Stimulated activated CD8-positive, alpha-beta memory T cell treated with anti-CD3 and anti-CD28 coated beads, Interleukin-2, amount 100 ng/mL, for 48 hours (primary cell): ENCODE measurements around the gene CIROP.

Source experiments
- DNase-seq, 2 donors: peaks; one replicate each; pipeline ENCODE4 v3.0.0-alpha.2; 2020; ENCODE audit warnings: low read depth in 2 of 2

Gene CIROP

DNA sequence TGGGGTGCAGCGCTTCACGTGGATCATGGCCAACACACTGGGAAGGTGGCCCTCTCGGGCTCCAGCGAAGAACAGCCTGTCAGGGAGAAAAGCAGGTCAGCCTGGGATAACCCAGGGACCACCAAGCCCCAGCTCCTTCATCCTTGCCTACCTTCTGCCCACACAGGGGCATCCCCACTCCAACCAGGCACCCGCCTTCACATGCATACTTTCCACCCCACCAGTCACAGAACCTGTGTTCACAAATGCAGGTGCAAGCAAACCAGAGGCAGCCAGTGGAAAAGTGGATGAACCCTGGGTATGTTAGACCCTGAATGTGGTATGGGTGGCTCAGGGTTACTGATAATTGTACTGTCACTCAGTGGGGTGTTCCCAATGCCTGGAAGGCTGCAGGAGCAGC, 26.7 kb upstream of the CIROP start:
- no peak for DNase-seq

GRCh38 chr14:23130871-23131270, 26.1 kb upstream of the CIROP start:
- DNase-seq, result no peak

DNA sequence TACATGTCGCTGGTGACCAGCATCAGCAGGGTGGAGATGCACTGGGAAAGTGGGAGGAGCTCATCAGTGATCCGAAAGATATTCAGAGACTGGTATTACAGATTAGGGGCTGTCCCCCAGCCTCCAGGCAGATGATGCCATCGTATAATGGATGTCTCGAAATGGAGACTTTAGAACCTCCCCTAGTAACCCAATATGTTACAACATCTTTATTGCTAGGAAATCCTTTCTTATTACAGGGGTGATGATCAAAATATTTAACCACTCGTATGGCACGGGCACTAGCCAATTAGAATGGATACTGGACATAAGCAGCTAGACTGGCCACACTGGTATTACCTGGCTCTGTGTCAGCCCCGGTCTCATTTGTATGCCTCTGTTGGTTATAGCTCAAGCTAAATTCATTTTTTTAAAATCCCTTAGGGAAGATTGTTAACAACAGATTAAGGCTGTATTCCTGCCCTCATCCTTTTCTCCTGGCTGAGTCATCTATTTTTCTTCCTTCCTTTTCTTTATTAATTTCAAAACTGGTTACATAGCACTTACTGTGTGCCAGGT, 25.0 kb upstream of the CIROP start:
- DNase-seq, result no peak

DNA sequence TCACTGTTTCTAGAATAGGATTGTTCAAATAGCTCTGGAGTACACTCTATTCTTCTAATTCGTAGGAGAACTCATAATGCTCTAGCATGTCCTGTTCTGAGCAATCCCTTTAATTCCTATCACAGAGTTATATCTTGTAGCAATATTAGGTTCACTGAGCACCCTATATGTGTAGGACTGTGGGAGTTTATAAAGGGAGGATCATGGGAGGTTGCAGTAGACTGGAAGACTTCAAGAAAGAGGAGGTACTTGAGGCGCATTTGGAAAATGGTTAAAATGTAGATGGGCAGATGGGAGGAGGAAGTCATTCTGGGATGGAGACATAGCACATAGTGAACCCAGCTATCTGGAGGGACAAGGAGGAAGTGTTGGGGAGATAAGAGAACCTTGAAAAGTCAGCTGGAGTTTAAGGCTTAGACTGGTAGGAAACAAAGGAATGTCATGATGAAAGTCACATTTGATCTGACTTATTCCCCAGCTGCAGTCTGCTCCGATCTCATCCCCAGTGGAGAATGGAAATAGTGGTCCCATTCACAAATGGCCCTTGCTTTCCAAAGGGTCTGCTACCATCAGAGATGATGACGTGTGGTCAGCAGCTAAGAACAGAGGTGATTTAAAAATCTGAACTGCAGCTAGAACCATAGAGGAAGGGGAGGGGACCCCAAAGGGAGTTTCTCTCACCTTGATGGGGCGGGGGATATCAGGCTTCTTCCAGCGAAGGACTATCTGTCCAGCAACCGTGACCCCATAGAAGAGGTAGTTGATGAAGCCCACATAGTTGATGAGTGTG, 24.4 kb upstream of the CIROP start:
- DNase-seq, result no peak

- no peak for DNase-seq
Measured at GRCh38 chr14:23127861-23128260, 23.1 kb upstream of the CIROP start.

DNA sequence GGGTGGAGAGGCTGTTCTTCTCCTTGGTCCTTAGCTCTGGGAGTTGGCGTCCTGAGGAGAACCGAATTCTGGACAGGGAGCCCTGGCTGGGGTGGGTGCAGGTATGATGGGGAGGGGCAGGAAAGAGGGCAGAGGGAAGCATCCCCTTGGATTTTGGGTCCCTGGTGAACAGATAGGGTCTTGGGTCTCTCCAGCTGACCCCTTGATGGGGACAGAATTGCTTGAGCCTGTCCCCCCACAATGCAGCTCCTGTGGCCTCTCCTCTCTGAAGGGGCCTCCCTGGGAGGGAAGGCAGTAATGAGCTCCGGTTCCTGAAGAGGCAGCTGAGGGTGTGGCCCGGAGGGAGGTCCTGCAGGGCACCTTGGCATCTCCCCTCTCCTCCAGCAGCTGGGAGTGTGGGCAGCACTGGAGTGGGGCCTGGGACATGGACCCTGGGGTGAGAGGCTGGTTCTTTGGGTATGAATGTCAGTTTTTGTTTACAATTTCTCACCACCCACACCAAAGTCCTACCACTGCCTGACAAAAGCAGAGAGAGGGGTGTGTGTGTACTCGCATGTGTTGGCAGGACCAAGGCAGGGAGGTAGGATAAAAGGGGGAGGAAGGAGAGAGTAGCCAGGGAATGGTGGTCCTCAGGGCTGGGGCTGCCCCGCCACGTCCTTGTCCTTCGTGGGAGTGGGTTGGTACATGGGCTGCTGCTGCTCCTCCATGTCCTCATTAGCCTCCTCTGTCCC, 21.9 kb upstream of the CIROP start:
- DNase-seq, result no peak

DNA sequence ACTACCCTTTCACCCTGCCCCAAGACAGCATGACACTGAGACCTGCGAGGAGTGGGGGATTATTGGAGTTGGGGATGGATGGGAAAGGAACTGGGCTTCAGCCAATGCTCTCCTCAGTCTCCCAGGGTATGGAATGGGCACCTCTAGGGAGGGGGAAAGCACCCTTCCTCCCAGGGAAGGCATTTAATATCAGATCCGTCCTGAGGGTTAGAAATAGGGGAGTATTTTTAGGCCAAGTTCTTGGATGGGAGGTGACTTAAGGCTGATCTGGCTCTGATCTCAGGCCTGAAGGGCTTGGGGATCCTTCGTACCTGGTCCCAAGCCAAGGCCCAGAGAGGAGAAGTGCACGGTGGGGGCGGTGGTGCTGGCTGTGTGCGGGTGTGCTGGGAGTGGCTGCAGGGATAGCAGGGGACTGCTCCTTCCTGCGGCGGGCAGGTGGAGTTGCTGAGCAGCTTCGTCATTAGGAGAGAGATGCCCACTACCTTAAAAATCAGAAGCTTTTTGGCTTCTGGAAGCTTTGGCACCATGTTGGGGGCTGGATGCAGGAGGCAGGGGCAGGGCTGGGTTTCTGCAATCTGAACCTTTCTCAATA, 21.2 kb upstream of the CIROP start:
- no peak for DNase-seq

GRCh38 chr14:23125011-23125410, 20.2 kb upstream of the CIROP start:
- no peak for DNase-seq

- no peak for DNase-seq
Measured at GRCh38 chr14:23124337-23124954, 19.7 kb upstream of the CIROP start.

- no peak for DNase-seq
Measured at GRCh38 chr14:23123419-23123818, 18.6 kb upstream of the CIROP start.

DNA sequence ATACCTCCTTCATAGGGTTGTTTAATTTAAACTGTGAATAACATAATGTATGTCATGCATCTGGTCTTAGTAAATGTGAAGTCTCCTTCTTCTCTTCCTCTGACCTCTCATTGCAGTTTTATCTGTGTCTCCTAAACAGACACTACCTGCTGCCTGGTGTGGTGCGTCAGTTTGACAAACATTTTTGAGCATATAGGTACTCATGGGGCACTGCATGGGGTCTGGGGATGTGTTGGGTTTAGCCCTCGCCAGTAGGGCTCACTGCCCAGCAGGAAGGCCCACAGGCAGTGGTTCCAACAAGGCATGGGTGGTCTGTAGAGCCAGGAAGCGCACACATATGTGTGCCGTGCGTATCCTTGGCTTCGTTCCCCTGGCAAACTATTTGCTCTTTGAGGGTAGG, 17.3 kb upstream of the CIROP start:
- no peak for DNase-seq

GRCh38 chr14:23121361-23121771, 16.6 kb upstream of the CIROP start:
- DNase-seq, result no peak

GRCh38 chr14:23120541-23121251, 15.9 kb upstream of the CIROP start:
- DNase-seq, result peak; percentile 65 to 76

DNA sequence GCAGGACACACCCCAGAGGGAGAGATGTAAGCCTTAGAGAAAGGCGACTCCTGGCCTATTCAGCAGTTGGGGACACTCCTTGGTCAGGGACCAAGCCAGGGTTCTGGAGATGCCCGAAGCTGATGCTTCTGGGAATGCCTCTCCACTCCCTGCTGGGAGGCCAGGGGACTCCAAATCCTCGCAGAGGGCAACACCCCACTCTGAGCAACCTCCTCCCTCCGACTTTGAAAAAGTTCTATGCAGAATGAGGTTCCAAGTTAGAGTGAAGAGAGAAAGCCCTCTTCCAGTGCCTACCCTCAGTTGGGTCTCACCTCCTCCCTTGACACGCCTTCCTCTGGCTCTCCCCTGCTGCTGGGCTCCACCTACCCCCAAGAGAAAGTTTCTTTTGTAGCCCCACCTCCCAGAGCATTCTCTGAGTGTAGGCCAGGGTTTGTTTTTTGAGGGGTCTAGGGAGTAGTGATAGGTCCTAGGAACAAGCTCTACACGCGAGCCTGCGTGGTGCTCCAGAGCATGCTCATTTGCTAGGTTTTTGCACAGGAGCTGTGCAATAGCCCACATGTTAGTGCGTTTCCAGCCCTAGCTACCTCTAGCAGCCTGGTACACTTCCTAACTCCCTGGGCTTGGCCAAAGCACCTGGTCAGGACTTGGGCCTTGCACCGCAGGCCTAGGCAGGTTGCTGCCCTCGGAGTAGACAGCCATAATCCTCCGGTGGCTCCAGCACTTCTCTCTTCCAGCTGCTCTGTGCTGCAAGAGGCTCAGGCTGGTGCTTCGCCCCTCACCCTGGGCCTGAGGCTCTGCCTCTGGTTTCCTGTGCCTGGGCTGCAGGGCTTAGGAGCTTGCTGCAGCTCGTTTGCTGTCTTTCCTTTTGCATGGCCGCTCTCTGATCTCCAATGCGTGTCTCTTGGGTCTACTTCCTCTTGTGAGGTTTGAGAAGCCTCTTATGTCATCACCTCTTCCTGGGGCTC, 14.9 kb upstream of the CIROP start:
- no peak for DNase-seq

- no peak for DNase-seq
Measured at GRCh38 chr14:23118506-23119362, 13.9 kb upstream of the CIROP start, which contains the start of gene CEBPE. CEBPE (minus strand) TSS chr14:23119255; CDS start chr14:23119091, 164 bp downstream.

DNA sequence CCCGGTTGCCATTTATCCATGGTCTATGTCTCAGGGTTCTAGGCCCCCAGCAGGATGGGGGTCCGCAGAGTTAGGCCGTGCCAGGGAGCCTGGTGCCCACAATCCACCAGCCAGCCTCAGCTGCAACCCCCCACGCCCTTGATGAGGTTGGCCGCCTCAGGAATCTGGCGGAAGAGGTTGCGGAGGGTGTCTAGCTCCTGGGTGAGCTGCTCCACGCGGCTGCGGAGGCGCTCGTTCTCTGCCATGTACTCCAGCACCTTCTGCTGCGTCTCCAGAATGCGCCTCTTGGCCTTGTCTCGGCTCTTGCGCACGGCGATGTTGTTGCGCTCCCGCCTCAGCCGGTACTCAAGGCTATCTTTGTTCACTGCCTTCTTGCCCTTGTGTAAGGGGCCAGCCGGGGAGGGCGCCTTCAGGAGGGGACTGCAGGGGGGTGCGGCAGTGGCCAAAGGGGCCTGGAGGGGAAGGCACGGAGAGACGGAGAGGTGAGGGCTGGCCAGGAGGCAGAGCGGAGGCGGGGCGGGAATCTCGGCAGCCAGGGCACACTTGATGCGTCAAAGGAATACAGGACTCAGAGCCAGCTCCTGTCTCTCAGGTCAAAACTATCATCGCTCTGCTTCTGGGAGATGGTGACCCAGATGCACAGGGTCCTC, 12.7 kb upstream of the CIROP start:
- DNase-seq, result no peak

DNA sequence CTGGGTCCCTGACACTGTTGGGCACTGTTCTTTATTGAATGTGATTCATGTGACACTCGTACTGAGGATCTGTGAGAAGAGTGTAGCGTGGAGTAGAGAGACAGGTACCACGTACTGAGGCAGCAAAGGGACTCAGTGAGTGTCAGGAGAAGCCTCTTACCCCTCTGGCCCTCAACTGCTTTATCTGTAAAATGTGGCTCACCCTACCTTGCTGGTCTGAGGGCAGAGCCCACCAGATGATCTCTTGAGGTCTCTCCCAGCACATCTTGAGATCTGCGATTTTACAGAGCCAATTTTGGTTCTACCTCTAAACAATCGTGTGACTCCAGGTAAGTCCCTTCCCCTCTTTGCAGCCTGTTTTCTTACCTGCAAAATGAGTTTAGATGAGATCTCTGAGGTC, 11.1 kb upstream of the CIROP start:
- DNase-seq, result no peak

GRCh38 chr14:23115039-23115731, 10.4 kb upstream of the CIROP start:
- DNase-seq, result no peak
